ENCODE measurements around the gene ARMH1.
A peak's percentile ranks its signal among the peaks of the same experiment; 100 is the strongest.

Gene ARMH1

DNA sequence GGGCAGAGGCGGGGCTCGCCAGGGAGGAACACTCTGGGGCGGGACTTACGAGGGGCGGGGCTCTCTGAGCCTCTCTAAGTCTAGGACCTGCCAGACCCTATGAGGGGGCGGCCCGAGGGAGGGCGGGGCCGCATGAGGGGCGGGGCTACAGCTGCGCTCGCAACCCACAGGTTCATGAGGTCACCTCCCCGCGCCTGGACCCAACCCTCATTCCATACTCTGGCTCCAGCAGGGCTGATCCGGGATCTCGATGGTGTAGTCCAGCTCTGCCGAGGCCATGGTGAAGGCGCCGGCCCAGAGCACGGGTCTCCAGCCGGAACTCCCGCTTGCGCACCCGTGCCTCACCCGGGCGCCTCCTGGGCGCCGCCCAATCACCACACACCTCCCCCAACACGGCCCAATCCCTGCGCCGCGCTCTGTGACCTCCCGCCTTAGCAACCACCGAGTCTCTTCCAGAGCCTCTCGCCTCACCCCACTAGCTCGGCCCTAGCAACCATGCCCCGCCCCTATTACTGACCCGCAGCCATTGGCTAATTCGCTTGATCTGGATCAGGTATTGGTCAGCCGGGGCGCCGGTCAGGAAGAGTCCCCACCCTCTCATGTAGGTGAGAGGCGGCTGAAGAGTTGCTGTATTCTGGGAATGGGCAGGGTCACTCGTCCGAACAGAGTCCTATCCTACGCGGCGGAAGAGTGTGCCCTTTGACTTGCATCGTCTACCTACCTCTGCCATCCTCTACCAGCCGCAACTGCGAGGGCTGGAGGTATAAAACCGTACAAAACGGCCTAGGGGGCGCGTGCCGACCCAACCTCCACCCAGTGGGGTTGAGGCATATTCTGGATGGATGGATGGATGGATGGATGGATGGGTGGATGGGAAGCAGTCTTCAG is at the start of gene ARMH1, which contains the start of gene TMEM53:
ARMH1 (plus strand) TSS at position 602 of the 888 bp plus-strand sequence. CDS start 14,984 bp downstream, outside the sequence.
TMEM53 (minus strand) TSS at position 369 of the 888 bp plus-strand sequence; CDS start at position 279, 90 bp downstream.
- DNase-seq: peak; percentile 98 to 99

- no peak for DNase-seq
Observed at GRCh38 chr1:44625348-44625747, 49.2 kb upstream of the ARMH1 start.

DNA sequence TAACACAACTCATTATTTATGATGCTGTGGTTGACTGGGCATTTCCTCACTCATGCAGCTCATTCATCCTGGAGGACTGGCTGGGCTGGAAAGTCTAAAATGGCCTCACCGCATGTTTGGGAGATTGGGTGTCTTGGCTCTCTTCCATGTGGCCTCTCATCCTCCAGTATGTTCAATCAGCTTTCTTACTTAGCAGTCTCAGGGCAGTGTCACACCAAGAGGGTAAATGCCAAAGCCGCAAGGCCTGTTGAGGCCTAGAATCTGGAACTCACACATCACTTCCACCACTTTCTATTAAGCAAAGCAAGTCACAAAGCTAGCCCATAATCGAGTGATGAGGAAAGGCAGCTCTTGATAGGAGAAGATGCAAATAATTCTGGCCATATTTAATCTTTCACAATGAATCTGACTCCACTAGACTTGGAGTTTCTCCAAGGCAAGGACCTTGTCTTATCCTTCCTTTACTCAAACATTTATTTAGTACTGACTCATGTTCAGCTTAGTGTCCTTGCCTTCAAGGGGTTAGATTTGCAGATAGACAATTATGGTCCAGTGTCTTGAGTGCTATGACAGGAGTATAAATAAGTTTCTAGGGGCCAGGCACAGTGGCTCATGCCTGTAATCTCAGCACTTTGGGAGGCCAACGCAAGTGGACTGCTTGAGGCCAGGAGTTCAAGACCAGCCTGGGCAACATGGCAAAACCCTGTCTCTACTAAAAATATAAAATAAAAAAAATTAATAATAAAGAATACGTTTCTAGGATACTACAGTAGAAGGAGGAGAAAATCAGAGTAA is 45.4 kb upstream of the ARMH1 start:
- DNase-seq: no peak

DNA sequence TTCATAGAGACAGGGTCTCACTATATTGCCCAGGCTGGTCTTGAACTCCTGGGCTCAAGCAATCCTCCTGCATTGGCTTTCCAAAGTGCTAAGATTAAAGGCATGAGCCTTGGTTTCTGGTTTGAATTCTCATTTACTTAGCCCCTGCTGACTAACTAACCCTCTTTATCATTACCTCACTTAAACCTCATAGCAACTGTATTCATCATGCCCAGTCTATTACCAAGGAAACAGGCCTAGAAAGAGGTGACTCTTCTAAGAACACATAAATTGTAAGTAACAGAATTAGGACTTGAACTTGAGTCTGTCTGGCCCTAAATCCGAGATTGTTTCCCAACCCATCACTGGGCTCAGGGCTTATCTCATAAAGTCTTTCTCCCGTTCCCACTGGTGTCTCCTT is 44.4 kb upstream of the ARMH1 start:
- DNase-seq: no peak

DNA sequence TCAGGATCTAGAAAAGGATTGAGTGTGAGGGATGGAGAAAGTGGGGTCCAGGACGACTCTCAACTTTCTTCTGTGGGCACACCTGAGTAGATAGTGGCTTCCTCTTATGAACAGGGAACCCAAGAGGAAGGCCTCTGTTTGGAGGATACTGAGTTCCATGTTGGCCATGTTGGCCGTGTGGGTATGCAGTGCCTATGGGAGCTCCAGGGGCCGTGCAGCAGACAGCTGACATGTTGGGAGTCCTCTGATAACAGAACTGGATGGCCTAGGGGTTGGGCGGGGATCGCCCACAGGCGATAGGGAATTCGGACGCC is 43.2 kb upstream of the ARMH1 start:
- no peak for DNase-seq

DNA sequence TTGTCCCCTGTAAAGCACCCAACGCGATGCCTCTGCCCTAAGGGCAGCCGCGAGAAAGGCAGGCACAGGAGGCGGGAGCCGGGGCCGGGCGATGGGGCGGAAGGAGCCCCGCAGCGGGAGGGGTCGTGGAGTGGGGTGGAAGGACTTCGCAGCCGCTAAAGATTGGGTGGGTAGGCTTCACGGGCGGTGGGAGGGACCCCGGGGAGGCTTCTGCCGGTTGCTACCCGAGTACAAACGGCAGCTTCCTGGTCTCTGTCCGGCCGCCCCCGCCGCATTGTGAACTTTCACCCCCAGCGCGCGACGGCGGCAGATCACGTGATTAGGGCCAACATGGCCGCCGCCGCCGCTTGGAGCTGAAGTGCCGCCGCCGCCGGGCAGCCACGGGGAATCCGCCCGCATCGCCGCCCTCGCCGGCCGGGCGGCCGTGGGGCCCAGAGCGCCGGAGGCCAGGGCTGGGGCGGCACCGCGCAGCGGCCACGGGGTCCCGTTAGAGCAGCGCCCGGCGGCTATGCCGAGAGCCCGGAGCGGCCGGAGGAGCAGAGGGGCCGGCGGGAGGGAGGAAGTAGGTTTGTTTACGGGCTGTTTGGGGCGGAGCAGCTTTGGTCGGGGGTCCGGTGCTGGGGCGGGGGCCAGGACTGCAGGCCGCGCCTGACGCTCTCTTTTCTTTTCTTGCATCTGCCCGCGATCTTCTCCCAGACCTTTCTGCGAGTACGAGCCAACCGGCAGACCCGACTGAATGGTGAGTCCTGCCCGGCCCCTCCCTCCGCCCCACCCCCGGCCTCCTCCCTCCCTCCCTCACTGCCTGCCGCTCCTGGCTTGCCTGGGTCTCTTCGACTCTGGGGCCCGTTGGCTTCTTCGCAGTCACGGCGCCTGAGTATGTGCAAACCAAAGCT is 42.6 kb upstream of the ARMH1 start:
- peak; percentile 90 to 92 for DNase-seq

DNA sequence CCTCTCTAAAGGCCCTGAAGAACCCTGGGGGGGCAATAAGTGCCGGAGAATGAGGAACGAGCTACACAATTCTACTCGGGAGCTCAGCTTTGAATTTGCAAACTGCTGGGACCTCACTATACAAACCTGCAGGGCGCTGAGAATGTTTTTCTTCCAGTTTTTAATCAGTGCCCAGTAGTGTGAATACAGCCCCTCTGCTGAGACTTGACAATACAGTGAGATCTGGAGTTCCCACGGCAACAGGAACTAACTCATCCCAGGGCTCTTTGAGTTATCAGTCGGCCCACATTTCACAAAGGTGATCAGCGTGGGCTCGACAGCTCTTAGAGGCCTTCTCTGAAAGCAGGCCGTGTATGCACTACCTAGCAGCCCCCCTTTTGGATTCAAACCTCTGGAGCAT is 41.9 kb upstream of the ARMH1 start:
- DNase-seq: peak in 1 of 2 experiments; percentile 11

- DNase-seq: no peak
Observed at GRCh38 chr1:44634606-44635189, 39.8 kb upstream of the ARMH1 start.

DNA sequence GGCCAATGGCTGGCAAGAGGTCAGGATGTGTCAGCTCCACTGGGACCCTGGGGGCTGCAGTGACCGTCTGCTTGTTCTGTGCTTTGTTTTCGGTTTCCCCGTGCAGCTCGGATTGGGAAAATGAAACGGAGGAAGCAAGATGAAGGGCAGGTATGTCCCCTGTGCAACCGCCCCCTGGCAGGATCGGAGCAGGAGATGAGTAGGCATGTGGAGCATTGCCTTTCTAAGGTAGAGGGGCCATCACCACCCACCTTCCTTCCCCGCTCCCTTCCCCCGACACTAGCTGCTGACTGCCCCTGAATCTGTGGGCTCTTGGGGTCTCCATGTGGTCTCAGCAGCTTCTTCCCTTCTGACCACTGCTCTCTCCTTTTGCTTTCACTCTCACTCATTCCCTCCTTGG is 39.1 kb upstream of the ARMH1 start:
- DNase-seq: no peak

DNA sequence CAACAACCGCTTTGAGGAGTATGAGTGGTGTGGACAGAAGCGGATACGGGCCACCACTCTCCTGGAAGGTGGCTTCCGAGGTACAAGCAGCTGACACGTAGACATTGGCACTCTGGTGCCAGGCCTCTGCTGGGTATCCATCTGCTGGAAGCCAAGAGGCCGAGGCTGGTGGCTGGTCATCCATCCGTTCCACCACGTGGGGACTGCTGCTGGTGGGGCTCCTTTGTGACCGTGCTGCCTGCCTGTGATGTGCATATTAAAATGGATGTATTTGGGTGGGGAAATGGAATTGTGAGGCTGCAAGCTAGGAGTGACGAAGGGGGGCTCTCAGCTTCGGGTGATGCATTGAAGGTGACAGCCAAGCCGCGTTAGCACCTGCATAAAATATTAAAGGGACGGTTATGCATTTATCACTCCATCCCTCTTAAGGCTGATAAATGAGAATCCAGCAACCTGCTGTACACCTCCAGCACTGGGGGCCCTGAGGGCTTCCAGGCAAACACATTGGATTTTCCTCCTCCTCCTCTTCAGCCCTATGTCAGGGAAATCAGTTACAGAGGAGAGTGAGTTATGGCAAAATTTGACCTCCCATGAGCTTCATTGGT is 38.3 kb upstream of the ARMH1 start:
- no peak for DNase-seq

DNA sequence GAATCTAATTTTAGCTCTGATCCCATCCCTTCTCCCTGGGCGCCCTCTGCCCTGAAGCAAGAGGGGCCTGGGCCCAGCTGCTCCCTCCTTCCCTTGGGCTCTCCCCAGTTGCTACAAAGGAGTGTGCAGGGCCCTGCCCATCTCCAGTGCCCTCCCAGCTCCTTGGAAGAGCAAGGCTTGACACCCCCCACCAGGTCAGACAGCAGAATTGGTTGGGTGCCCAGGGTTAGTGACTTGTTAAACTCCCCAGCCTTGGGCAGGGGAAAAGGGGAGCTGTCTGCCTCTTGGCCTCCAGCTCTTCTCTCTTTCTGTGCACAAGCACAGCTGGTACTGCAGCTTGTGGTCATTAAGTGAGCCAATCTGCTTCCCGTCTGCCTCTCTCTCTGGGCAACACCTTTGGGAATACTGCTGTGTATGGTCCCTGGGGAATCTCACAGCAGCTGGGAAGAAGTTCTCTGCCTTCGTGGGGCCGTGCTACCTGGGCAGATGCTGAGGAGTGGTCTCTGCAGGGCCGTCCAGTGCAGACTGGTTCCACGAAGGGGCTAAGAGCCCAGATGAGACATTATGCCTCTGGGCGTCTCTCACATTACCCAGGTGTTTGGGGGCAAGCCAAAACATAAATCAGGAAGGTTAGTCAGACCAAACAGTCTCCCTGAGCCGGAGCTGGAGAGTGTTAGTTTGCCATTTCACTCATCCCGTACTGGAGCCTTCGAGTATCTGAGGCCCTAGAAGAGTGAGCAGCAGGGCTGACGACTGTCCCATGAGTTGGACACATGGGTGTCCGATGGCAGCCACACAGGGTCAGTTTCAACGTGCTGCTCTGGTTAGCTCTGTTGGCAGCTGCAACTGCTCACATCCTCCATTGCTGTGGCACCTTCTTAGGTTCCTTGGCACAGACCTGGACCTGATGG is 37.6 kb upstream of the ARMH1 start:
- no peak for DNase-seq

- no peak for DNase-seq
Observed at GRCh38 chr1:44637702-44638411, 36.7 kb upstream of the ARMH1 start.

DNA sequence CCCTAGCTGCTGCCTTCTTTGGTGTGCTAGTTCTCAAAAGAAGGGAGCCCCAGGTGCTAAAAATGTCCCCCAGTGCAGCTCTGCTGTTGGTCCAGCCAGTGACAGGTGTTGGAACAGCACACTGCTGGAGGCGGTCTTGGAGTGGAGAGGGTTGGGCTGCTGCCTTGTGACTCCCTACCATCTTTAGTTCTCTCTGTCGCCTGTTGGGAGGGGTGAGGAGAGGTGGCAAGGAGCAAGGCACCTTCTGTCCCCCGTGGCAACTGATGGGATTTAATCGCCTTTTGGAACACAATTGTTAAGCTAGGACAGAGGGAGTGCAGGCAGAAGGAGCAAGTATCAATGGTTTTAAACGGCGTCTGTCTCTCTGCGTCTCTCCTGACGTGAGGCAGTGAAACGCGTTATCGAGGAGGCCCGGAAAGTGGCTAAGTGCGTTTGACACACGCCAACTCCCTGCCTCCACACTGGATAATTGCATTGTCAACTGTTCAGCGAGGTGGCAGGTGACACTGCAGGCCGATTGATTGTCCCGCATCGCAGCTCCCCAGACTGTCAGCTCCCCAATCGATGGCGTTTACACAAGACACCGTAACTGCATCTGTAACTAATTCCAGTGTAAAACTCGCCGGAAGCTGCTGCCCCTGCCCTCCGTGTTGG is 34.2 kb upstream of the ARMH1 start:
- DNase-seq: no peak

- no peak for DNase-seq
Observed at GRCh38 chr1:44641126-44642102, 33.1 kb upstream of the ARMH1 start.

- DNase-seq: no peak
Observed at GRCh38 chr1:44642255-44642654, 32.3 kb upstream of the ARMH1 start.

GRCh38 chr1:44642925-44643324 is 31.6 kb upstream of the ARMH1 start:
- no peak for DNase-seq

DNA sequence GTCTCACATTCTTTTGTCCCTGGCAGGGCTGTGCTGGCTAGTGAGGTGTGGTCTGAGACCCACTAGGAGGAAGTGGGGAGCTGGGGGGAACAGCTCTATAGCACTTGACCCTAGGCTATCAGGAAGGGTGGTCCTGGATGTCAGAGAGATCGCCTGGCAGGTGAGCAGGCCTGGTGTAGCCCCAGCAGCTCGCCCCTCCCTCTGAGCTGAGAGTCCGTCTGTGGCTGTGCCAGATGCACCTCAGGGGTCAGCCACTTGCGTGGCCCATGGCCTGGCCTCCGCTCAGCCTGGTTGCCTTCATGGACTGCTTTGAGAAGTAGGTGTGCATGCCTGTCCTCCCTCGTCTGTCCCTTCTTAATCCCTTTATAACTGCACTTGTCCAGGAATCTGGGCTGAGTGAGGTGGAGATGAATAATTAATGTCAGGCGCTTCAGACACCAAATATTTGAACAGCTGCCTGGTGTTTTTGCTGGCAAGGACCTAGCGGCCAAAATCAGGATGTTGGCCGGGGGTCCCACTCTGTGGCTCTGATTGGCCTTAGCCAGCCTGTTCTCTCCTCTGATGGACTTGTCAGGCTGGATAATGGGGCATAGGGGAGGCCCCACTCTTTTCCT is 30.7 kb upstream of the ARMH1 start:
- no peak for DNase-seq

GRCh38 chr1:44644806-44645205 is 29.7 kb upstream of the ARMH1 start:
- no peak for DNase-seq
